ENCODE measurements around the gene MYOZ1. TPM values are rescaled to one million over a fixed set of nuclear protein-coding genes. Genes with fewer than 3 reads are reported as not detected.
A peak's percentile ranks its signal among the peaks of the same experiment; 100 is the strongest.

MYOZ1 gene
- total RNA-seq, 1 experiment from 2014 or later: 0.22 TPM

DNA sequence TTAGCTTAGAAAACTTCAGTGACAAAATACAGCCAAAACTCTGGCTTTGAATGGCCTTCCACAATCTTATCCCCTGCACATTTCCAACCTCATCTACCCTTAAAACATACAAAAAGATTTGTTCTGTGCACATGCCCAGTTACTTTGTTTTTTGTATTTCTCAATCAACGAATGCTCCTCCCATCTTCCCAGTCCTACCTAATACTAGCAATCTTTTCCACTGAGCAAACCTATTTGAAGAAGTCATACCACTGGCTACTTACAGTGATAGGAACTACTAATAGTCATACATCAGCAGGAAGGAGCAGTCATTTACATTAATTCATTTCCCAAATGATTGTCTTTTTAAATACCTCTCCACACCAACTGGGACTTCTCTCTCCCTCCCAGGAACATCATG, 52.6 kb downstream of the MYOZ1 start:
- no peaks in the 10 kb centered on the region for H3K9me2 ChIP-seq (ENCODE audit: insufficient read depth)
- no peak for DNase-seq
- no peak overlapping the region for H2AFZ ChIP-seq
- no peaks in the 10 kb centered on the region for H4K20me1 ChIP-seq (ENCODE audit: insufficient read depth)
- intact Hi-C loops (cut with micrococcal nuclease; ENCODE audit: unreplicated experiment): no loop called here
- no TSS peak for BruUV-seq (replicated peaks)
- H3K4me3 ChIP-seq: no peak overlapping the region
- no peaks in the 10 kb centered on the region for H3K36me3 ChIP-seq (ENCODE audit: low read depth)
- no peaks in the 10 kb centered on the region for H3K27me3 ChIP-seq (ENCODE audit: insufficient read depth, low read depth)
- peaks cover 41% of the 10 kb centered on the region for H3K79me2 ChIP-seq (ENCODE audit: low read depth)
- peaks cover 72% of the 10 kb centered on the region for H3F3A ChIP-seq (ENCODE audit: insufficient read depth, low read depth)
- ChIA-PET CTCF (no interaction called here), POLR2A (ENCODE audit: unreplicated experiment) (no interaction called here)
- peak overlapping the region; percentile 63; the same call in 1 of the 2 replicates for H3K4me2 ChIP-seq
- H3K27ac ChIP-seq: no peak overlapping the region
- TF ChIP-seq, protein P1, sequence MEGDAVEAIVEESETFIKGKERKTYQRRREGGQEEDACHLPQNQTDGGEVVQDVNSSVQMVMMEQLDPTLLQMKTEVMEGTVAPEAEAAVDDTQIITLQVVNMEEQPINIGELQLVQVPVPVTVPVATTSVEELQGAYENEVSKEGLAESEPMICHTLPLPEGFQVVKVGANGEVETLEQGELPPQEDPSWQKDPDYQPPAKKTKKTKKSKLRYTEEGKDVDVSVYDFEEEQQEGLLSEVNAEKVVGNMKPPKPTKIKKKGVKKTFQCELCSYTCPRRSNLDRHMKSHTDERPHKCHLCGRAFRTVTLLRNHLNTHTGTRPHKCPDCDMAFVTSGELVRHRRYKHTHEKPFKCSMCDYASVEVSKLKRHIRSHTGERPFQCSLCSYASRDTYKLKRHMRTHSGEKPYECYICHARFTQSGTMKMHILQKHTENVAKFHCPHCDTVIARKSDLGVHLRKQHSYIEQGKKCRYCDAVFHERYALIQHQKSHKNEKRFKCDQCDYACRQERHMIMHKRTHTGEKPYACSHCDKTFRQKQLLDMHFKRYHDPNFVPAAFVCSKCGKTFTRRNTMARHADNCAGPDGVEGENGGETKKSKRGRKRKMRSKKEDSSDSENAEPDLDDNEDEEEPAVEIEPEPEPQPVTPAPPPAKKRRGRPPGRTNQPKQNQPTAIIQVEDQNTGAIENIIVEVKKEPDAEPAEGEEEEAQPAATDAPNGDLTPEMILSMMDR (conservative IDR thresholded peaks at IDR 0.05): no peak
- TF ChIP-seq EZH2 (IDR thresholded peaks at IDR 0.05; ENCODE audit: low read depth): no peak
- peaks cover 7% of the 10 kb centered on the region; the same call in 1 of the 2 replicates for H3K9me3 ChIP-seq (ENCODE audit: insufficient read depth, low read depth)
- H3K4me1 ChIP-seq (replicated peaks; ENCODE audit: insufficient read depth): peaks cover 79% of the 10 kb centered on the region

DNA sequence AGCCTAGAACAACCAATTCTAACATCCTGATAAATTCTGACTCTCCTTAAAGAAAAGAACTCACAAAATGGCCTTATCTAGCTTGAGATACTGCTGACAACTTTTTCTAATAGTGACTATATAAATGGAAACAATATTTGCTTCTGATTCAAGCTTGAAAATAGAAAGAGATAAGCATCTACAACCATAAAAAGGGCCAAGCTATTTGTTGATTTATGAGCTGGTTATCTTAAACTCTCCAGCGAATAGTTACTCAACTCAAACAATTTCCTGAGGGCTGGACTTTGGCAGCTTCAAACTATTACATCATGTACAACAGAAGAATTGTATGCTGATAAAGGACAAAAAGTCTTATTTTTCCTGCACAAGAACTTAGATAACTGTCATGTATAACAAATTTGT, 54.7 kb downstream of the MYOZ1 start:
- H3K27ac ChIP-seq: peak overlapping the region; percentile 68
- H3K4me3 ChIP-seq: peak overlapping the region; percentile 13; the same call in 1 of the 2 replicates
- H3K4me2 ChIP-seq: peak overlapping the region; percentile 63
- ChIA-PET CTCF (no interaction called here), POLR2A (ENCODE audit: unreplicated experiment) (interaction anchor here (0.6 to 0.7 kb wide), 4 partner anchors 10 to 377 kb away, joined by 3 to 7 read pairs (median 5); no protein-coding TSS in a partner anchor)
- peak; percentile 17 to 93 for DNase-seq
- intact Hi-C loops (cut with micrococcal nuclease; ENCODE audit: unreplicated experiment): no loop called here
- H3K9me2 ChIP-seq (ENCODE audit: insufficient read depth): no peaks in the 10 kb centered on the region
- H3K36me3 ChIP-seq (ENCODE audit: low read depth): 0 out of 2 replicates have a peak, but pooled peaks cover 6% of the 10 kb centered on the region
- H3K27me3 ChIP-seq (ENCODE audit: insufficient read depth, low read depth): no peaks in the 10 kb centered on the region
- BruUV-seq (replicated peaks): no TSS peak
- H3K4me1 ChIP-seq (replicated peaks; ENCODE audit: insufficient read depth): peaks cover 58% of the 10 kb centered on the region
- H3F3A ChIP-seq (ENCODE audit: insufficient read depth, low read depth): peaks cover 52% of the 10 kb centered on the region
- no peaks in the 10 kb centered on the region for H4K20me1 ChIP-seq (ENCODE audit: insufficient read depth)
- peaks cover 7% of the 10 kb centered on the region; the same call in 1 of the 2 replicates for H3K9me3 ChIP-seq (ENCODE audit: insufficient read depth, low read depth)
- peaks cover 50% of the 10 kb centered on the region for H3K79me2 ChIP-seq (ENCODE audit: low read depth)
- H2AFZ ChIP-seq: no peak overlapping the region
- TF ChIP-seq, protein P1 (conservative IDR thresholded peaks at IDR 0.05): no peak
- TF ChIP-seq EZH2 (IDR thresholded peaks at IDR 0.05; ENCODE audit: low read depth): no peak

DNA sequence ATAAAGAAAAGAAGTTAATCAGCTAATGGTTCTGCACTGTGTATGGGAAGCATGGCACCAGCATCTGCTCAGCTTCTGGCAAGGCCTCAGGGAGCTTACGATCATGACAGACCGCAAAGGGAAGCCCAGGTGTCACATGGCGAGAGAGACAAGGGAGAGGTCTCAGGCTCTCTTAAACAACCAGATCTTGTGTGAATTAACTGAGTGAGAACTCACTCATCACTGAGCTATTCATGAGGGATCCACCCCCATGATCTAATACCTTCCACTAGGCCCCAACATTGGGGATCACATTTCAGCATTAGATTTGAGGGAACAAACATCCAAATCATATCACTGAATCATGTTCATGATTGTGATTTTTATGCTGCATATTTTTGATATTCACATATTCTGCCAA, 55.9 kb downstream of the MYOZ1 start:
- H3K4me3 ChIP-seq: no peak overlapping the region
- TF ChIP-seq EZH2 (IDR thresholded peaks at IDR 0.05; ENCODE audit: low read depth): no peak
- TF ChIP-seq, protein P1 (conservative IDR thresholded peaks at IDR 0.05): no peak
- H3K36me3 ChIP-seq (ENCODE audit: low read depth): 0 out of 2 replicates have a peak, but pooled peaks cover 6% of the 10 kb centered on the region
- BruUV-seq (replicated peaks): no TSS peak
- H3K27ac ChIP-seq: no peak overlapping the region
- peaks cover 39% of the 10 kb centered on the region for H3F3A ChIP-seq (ENCODE audit: insufficient read depth, low read depth)
- POLR2A ChIA-PET (ENCODE audit: unreplicated experiment): interaction anchor here (0.6 kb wide), 1 partner anchor 338 kb away, joined by 3 read pairs; no protein-coding TSS in a partner anchor
- peaks cover 7% of the 10 kb centered on the region; the same call in 1 of the 2 replicates for H3K9me3 ChIP-seq (ENCODE audit: insufficient read depth, low read depth)
- H3K9me2 ChIP-seq (ENCODE audit: insufficient read depth): no peaks in the 10 kb centered on the region
- H3K79me2 ChIP-seq (ENCODE audit: low read depth): peaks cover 50% of the 10 kb centered on the region
- H4K20me1 ChIP-seq (ENCODE audit: insufficient read depth): no peaks in the 10 kb centered on the region
- intact Hi-C loops (cut with micrococcal nuclease; ENCODE audit: unreplicated experiment): no loop called here
- no peak overlapping the region for H2AFZ ChIP-seq
- CTCF ChIA-PET: no interaction called here
- H3K4me1 ChIP-seq (replicated peaks; ENCODE audit: insufficient read depth): peaks cover 47% of the 10 kb centered on the region
- no peak for DNase-seq
- no peak overlapping the region for H3K4me2 ChIP-seq
- H3K27me3 ChIP-seq (ENCODE audit: insufficient read depth, low read depth): no peaks in the 10 kb centered on the region

Measured in PC-9 (cell line).